Measurements from ENCODE around the gene BMP6. TPM values are rescaled to one million over a fixed set of nuclear protein-coding genes. Genes with fewer than 3 reads are reported as not detected.

BMP6 gene
- total RNA-seq, 2 experiments from 2014 or later = 0.38 to 1.1 TPM

GRCh38 chr6:7820288-7820835 lies 94.5 kb downstream of the BMP6 start:
- Histone ChIP-seq H3K4me2 (ENCODE audit: low read length) (no peak overlapping the region), H4K20me1 (ENCODE audit: insufficient read depth, low read length) (no peaks in the 10 kb centered on the region), H3K4me1 (ENCODE audit: insufficient read depth, low read length, poor library complexity, severe bottlenecking) (no peaks in the 10 kb centered on the region), H3K9me2 (ENCODE audit: insufficient read depth, low read length) (no peaks in the 10 kb centered on the region), H3K27ac (ENCODE audit: low read depth, low read length, poor library complexity, severe bottlenecking) (no peak overlapping the region), H3K36me3 (ENCODE audit: insufficient read depth, low read length) (no peaks in the 10 kb centered on the region), H3K9me3 (ENCODE audit: low read length) (no peaks in the 10 kb centered on the region), H2AFZ (ENCODE audit: low read length) (no peak overlapping the region), H3K79me2 (ENCODE audit: insufficient read depth, low read depth, low read length) (no peaks in the 10 kb centered on the region), H3K4me3 (ENCODE audit: low read depth, low read length, poor library complexity, severe bottlenecking) (no peak overlapping the region)
- DNase-seq (ENCODE audit: low spot score) = no peak
- ChIA-PET CTCF (ENCODE audit: unreplicated experiment) (no interaction called here), POLR2A (no interaction called here)
- TF ChIP-seq CTCF (conservative IDR thresholded peaks at IDR 0.05; ENCODE audit: low read length) (no peak), EZH2phosphoT487 (IDR thresholded peaks at IDR 0.05; ENCODE audit: borderline replicate concordance, low read depth, low read length) (no peak)
- no TSS peak for BruUV-seq (replicated peaks)
- intact Hi-C loops (cut with micrococcal nuclease; ENCODE audit: unreplicated experiment) = no loop called here

GRCh38 chr6:7821426-7821825 lies 95.5 kb downstream of the BMP6 start:
- no peak overlapping the region for H3K27ac ChIP-seq (ENCODE audit: low read depth, low read length, poor library complexity, severe bottlenecking)
- no peaks in the 10 kb centered on the region for H3K9me3 ChIP-seq (ENCODE audit: low read length)
- BruUV-seq (replicated peaks) = no TSS peak
- H3K4me1 ChIP-seq (ENCODE audit: insufficient read depth, low read length, poor library complexity, severe bottlenecking) = no peaks in the 10 kb centered on the region
- H3K36me3 ChIP-seq (ENCODE audit: insufficient read depth, low read length) = no peaks in the 10 kb centered on the region
- intact Hi-C loops (cut with micrococcal nuclease; ENCODE audit: unreplicated experiment) = no loop called here
- TF ChIP-seq EZH2phosphoT487 (IDR thresholded peaks at IDR 0.05; ENCODE audit: borderline replicate concordance, low read depth, low read length) (no peak), CTCF (conservative IDR thresholded peaks at IDR 0.05; ENCODE audit: low read length) (no peak)
- H4K20me1 ChIP-seq (ENCODE audit: insufficient read depth, low read length) = no peaks in the 10 kb centered on the region
- CTCF ChIA-PET (ENCODE audit: unreplicated experiment) = no interaction called here
- H2AFZ ChIP-seq (ENCODE audit: low read length) = no peak overlapping the region
- POLR2A ChIA-PET = no interaction called here
- no peak for DNase-seq (ENCODE audit: low spot score)
- no peak overlapping the region for H3K4me2 ChIP-seq (ENCODE audit: low read length)
- H3K9me2 ChIP-seq (ENCODE audit: insufficient read depth, low read length) = no peaks in the 10 kb centered on the region
- no peaks in the 10 kb centered on the region for H3K79me2 ChIP-seq (ENCODE audit: insufficient read depth, low read depth, low read length)
- no peak overlapping the region for H3K4me3 ChIP-seq (ENCODE audit: low read depth, low read length, poor library complexity, severe bottlenecking)

- no peak overlapping the region for H3K27ac ChIP-seq (ENCODE audit: low read depth, low read length, poor library complexity, severe bottlenecking)
- H3K9me2 ChIP-seq (ENCODE audit: insufficient read depth, low read length) = no peaks in the 10 kb centered on the region
- intact Hi-C loops (cut with micrococcal nuclease; ENCODE audit: unreplicated experiment) = no loop called here
- no peaks in the 10 kb centered on the region for H3K4me1 ChIP-seq (ENCODE audit: insufficient read depth, low read length, poor library complexity, severe bottlenecking)
- TF ChIP-seq EZH2phosphoT487 (IDR thresholded peaks at IDR 0.05; ENCODE audit: borderline replicate concordance, low read depth, low read length) = no peak
- TF ChIP-seq CTCF (conservative IDR thresholded peaks at IDR 0.05; ENCODE audit: low read length) = no peak
- no TSS peak for BruUV-seq (replicated peaks)
- no peaks in the 10 kb centered on the region for H3K79me2 ChIP-seq (ENCODE audit: insufficient read depth, low read depth, low read length)
- no peaks in the 10 kb centered on the region for H3K9me3 ChIP-seq (ENCODE audit: low read length)
- no peak overlapping the region for H3K4me3 ChIP-seq (ENCODE audit: low read depth, low read length, poor library complexity, severe bottlenecking)
- H3K4me2 ChIP-seq (ENCODE audit: low read length) = no peak overlapping the region
- DNase-seq (ENCODE audit: low spot score) = no peak
- no peak overlapping the region for H2AFZ ChIP-seq (ENCODE audit: low read length)
- ChIA-PET CTCF (ENCODE audit: unreplicated experiment) (no interaction called here), POLR2A (no interaction called here)
- no peaks in the 10 kb centered on the region for H4K20me1 ChIP-seq (ENCODE audit: insufficient read depth, low read length)
- no peaks in the 10 kb centered on the region for H3K36me3 ChIP-seq (ENCODE audit: insufficient read depth, low read length)
Measured at GRCh38 chr6:7823552-7823951, 97.7 kb downstream of the BMP6 start.

All from OCI-LY7 (cell line).